Breast epithelium (tissue), 3 donors: ENCODE measurements around the gene SLC9A4.

ENCODE experiments used
- CTCF ChIP-seq, 3 donors: fragments of 450-650 bp; IDR thresholded peaks; one replicate each; pipeline ENCODE4 v1.5.1; 2016 to 2017; ENCODE audit warnings: antibody characterized with exemption in 3 of 3, mild to moderate bottlenecking in 3 of 3, moderate library complexity in 3 of 3
- POLR2A ChIP-seq: fragments of 450-650 bp; IDR thresholded peaks from one replicate; pipeline ENCODE4 v1.6.1; 2016; ENCODE audit warnings: antibody characterized with exemption, mild to moderate bottlenecking, moderate library complexity
- POLR2AphosphoS5 ChIP-seq, 3 donors: sonication (generic); formaldehyde crosslinking; IDR thresholded peaks; one replicate each; pipeline ENCODE4 v1.6.1; 2017; ENCODE audit warnings: antibody characterized with exemption in 3 of 3

GRCh38 chr2:102575888-102576287 is 102.9 kb downstream of the SLC9A4 start:
- TF ChIP-seq CTCF (IDR thresholded peaks at IDR 0.05) (no peak), POLR2AphosphoS5 (IDR thresholded peaks at IDR 0.05) (no peak), POLR2A (no peak)
